T-cell (primary cell): ENCODE results near the gene ATF6B. TPM values are rescaled to one million over a fixed set of nuclear protein-coding genes. Genes with fewer than 3 reads are reported as not detected.

Experiments
- ATAC-seq, 4 experiments: fragments of 200-7000 bp in 3 of 4; fragments of 150-1000 bp in 1 of 4; cut with Tn5 transposase; replicated peaks in 1 of 4; 1 replicate in 3 of 4; 2 replicates in 1 of 4; pipeline ENCODE4 v1.10.0; 2021; ENCODE audit warnings: moderate library complexity in 3 of 4, mild to moderate bottlenecking in 2 of 4, moderate number of reproducible peaks in 1 of 4
- CTCF ChIA-PET, 2 donors: fragments of 300-600 bp; sonication (Branson Sonifier 250); formaldehyde crosslinking; loops; one replicate each; lab custom pipeline; 2022; ENCODE audit warnings: antibody characterized with exemption in 2 of 2; lab: Charles Lee
- POLR2A ChIA-PET, 2 donors: fragments of 300-600 bp; sonication (Branson Sonifier 250); formaldehyde crosslinking; loops; one replicate each; lab custom pipeline; 2022; ENCODE audit warnings: antibody characterized with exemption in 2 of 2; lab: Charles Lee
- DNase-seq, 35 experiments: peaks; one replicate each; pipeline versions ENCODE4 v3.0.0 to v3.0.0-alpha.2; 2013 to 2023
- H3K27ac ChIP-seq: one replicate; pipeline ENCODE4 v1.5.1; 2013; ENCODE audit warnings: low read length
- H3K27me3 ChIP-seq, 2 experiments: replicated peaks in 1 of 2; 1 replicate in 1 of 2; 2 replicates in 1 of 2; pipeline versions ENCODE4 v1.6.1 to v1.7.0; 2013; ENCODE audit warnings: low read length in 1 of 2, mixed read lengths in 1 of 2; ENCODE audit not compliant: control insufficient read depth in 2 of 2, insufficient read depth in 2 of 2; ENCODE audit errors: extremely low read depth in 1 of 2
- H3K36me3 ChIP-seq, 2 donors: 1 replicate in 1 of 2; 2 replicates in 1 of 2; pipeline versions ENCODE4 v1.6.1 to v1.7.0; 2013; ENCODE audit warnings: low read length in 1 of 2; ENCODE audit not compliant: control insufficient read depth in 2 of 2, insufficient read depth in 1 of 2; ENCODE audit errors: extremely low read depth in 1 of 2
- H3K4me1 ChIP-seq, 2 experiments: 1 replicate in 1 of 2; 2 replicates in 1 of 2; pipeline versions ENCODE4 v1.6.1 to v1.7.0; 2013; ENCODE audit warnings: low read length in 2 of 2, mixed read lengths in 1 of 2; ENCODE audit not compliant: insufficient read depth in 2 of 2, control insufficient read depth in 1 of 2; ENCODE audit errors: extremely low read depth in 1 of 2
- H3K4me3 ChIP-seq, 2 donors: 1 replicate in 1 of 2; 2 replicates in 1 of 2; pipeline versions ENCODE4 v1.5.1 to v1.7.0; 2013; ENCODE audit warnings: mild to moderate bottlenecking in 2 of 2, low read length in 1 of 2, moderate library complexity in 1 of 2; ENCODE audit not compliant: control insufficient read depth in 1 of 2; ENCODE audit errors: extremely low read depth in 1 of 2
- H3K9me3 ChIP-seq: 2 replicates; pipeline ENCODE4 v1.7.0; 2013
- H3K27ac Mint-ChIP-seq, 2 donors: one replicate each; pipeline ENCODE4 v1.8.0; 2020 to 2021; ENCODE audit warnings: mild to moderate bottlenecking in 2 of 2, mixed read lengths in 2 of 2
- H3K27me3 Mint-ChIP-seq, 2 donors: one replicate each; pipeline ENCODE4 v1.8.0; 2021 to 2022; ENCODE audit warnings: mixed read lengths in 2 of 2
- H3K36me3 Mint-ChIP-seq: one replicate; pipeline ENCODE4 v1.8.0; 2021; ENCODE audit warnings: mixed read lengths
- H3K4me1 Mint-ChIP-seq, 3 donors: one replicate each; pipeline ENCODE4 v1.8.0; 2020 to 2022; ENCODE audit warnings: mixed read lengths in 3 of 3, mild to moderate bottlenecking in 1 of 3
- H3K4me3 Mint-ChIP-seq, 3 donors: one replicate each; pipeline ENCODE4 v1.8.0; 2020 to 2022; ENCODE audit warnings: mild to moderate bottlenecking in 3 of 3, mixed read lengths in 3 of 3, moderate library complexity in 3 of 3
- H3K9me3 Mint-ChIP-seq, 3 donors: one replicate each; pipeline ENCODE4 v1.8.0; 2020 to 2022; ENCODE audit warnings: mixed read lengths in 3 of 3
- WGBS: methylation state at CpG from one replicate; pipeline ENCODE4 v1.1.5; 2013; ENCODE audit warnings: missing lambda C conversion rate; ENCODE audit not compliant: insufficient coverage; 5-methylcytosine and 5-hydroxymethylcytosine counted together
- total RNA-seq, 35 experiments: library from RNA in 6 of 35; stranded (reverse) in 6 of 35; fragments of 120-200 nt in 1 of 35; gene quantifications; one replicate each; pipeline versions ENCODE4 v1.2.1 to v1.2.4 and lab custom pipeline; 2013 to 2026

The ATF6B gene
- total RNA-seq, 5 donors from 2014 or later (not counting 1 experiment from before 2014, with no cell fraction given), result 106 to 151 (median 145) TPM

GRCh38 chr6:32133786-32134185, 5.7 kb upstream of the ATF6B start:
- ATAC-seq, result no peak
- no peak for DNase-seq
- Histone ChIP-seq H3K4me3 (no peak overlapping the region), H3K36me3 (peaks cover 0 to 1% of the 10 kb centered on the region in 2 donors), H3K9me3 (no peaks in the 10 kb centered on the region), H3K4me1 (peaks cover 6 to 19% of the 10 kb centered on the region in 2 experiments), H3K27ac (no peak overlapping the region), H3K27me3 (peaks cover 0 to 4% of the 10 kb centered on the region in 2 experiments)
- WGBS, result no CpG with 5 or more reads among the region's 4 CpGs
- no peaks in the 10 kb centered on the region for H3K27me3 Mint-ChIP-seq
- no peaks in the 10 kb centered on the region for H3K36me3 Mint-ChIP-seq
- no peak overlapping the region for H3K27ac Mint-ChIP-seq
- ChIA-PET POLR2A (no interaction called here), CTCF (no interaction called here)
- no peak overlapping the region for H3K4me3 Mint-ChIP-seq
- peaks cover 15 to 18% (median 16%) of the 10 kb centered on the region in 3 donors for H3K4me1 Mint-ChIP-seq
- no peaks in the 10 kb centered on the region for H3K9me3 Mint-ChIP-seq

- peaks cover 1 to 2% of the 10 kb centered on the region in 2 donors for H3K36me3 ChIP-seq
- H3K4me3 ChIP-seq, result no peak overlapping the region
- H3K27ac Mint-ChIP-seq, result no peak overlapping the region
- H3K9me3 Mint-ChIP-seq, result no peaks in the 10 kb centered on the region
- H3K4me1 ChIP-seq, result peaks cover 14 to 31% of the 10 kb centered on the region in 2 experiments
- H3K4me1 Mint-ChIP-seq, result peaks cover 31 to 34% (median 32%) of the 10 kb centered on the region in 3 donors
- peaks cover 2% of the 10 kb centered on the region for H3K36me3 Mint-ChIP-seq
- no peaks in the 10 kb centered on the region for H3K9me3 ChIP-seq
- ChIA-PET CTCF (interaction anchor here in 1 of 2 donors (0.7 kb wide), 1 partner anchor 12 kb away, joined by 3 read pairs; no protein-coding TSS in a partner anchor), POLR2A (no interaction called here)
- H3K4me3 Mint-ChIP-seq, result no peak overlapping the region
- DNase-seq, result no peak
- H3K27me3 ChIP-seq, result peaks cover 0 to 4% of the 10 kb centered on the region in 2 experiments
- H3K27me3 Mint-ChIP-seq, result no peaks in the 10 kb centered on the region
- H3K27ac ChIP-seq, result no peak overlapping the region
- no peak for ATAC-seq
Measured at GRCh38 chr6:32132110-32132509, 4.1 kb upstream of the ATF6B start.

- no peak overlapping the region for H3K27ac ChIP-seq
- H3K27ac Mint-ChIP-seq, result no peak overlapping the region
- 100% methylated on average over 2 of the region's 14 CpGs for WGBS
Measured at GRCh38 chr6:32131439-32131948, 3.4 kb upstream of the ATF6B start.

GRCh38 chr6:32129297-32130088, 1.4 kb upstream of the ATF6B start:
- CTCF ChIA-PET, result no interaction called here
- POLR2A ChIA-PET, result interaction anchor here (0.5 to 0.7 kb wide), 5 partner anchors 18 to 469 kb away, joined by 3 to 7 read pairs (median 3); partner anchors contain the start of gene C6orf47 (in 1 of the 2)

More at GRCh38 chr6:32131439-32131948, 3.4 kb upstream of the ATF6B start:
- CTCF ChIA-PET, result interaction anchor here in 1 of 2 donors (0.7 kb wide), 1 partner anchor 12 kb away, joined by 3 read pairs; no protein-coding TSS in a partner anchor
- H3K36me3 ChIP-seq, result peaks cover 2 to 5% of the 10 kb centered on the region in 2 donors
- H3K9me3 Mint-ChIP-seq, result no peaks in the 10 kb centered on the region
- peaks cover 37 to 40% (median 38%) of the 10 kb centered on the region in 3 donors for H3K4me1 Mint-ChIP-seq
- H3K27me3 Mint-ChIP-seq, result no peaks in the 10 kb centered on the region
- peaks cover 0 to 4% of the 10 kb centered on the region in 2 experiments for H3K27me3 ChIP-seq
- no peak overlapping the region for H3K4me3 ChIP-seq
- ATAC-seq (no peak), DNase-seq (no peak)
- H3K4me1 ChIP-seq, result peaks cover 15 to 37% of the 10 kb centered on the region in 2 experiments
- H3K4me3 Mint-ChIP-seq, result peak overlapping the region in 1 of 3 donors; percentile 23
- POLR2A ChIA-PET, result interaction anchor here in 1 of 2 donors (0.9 kb wide), 1 partner anchor 59 kb away, joined by 3 read pairs; the partner anchor contains the start of gene PBX2
- peaks cover 8% of the 10 kb centered on the region for H3K36me3 Mint-ChIP-seq
- no peaks in the 10 kb centered on the region for H3K9me3 ChIP-seq

GRCh38 chr6:32128751-32129296, 778 bp upstream of the ATF6B start:
- Histone ChIP-seq H3K27me3 (no peaks in the 10 kb centered on the region), H3K27ac (peak overlapping the region; percentile 42), H3K4me1 (peaks cover 15 to 48% of the 10 kb centered on the region in 2 experiments), H3K9me3 (no peaks in the 10 kb centered on the region), H3K36me3 (peaks cover 5 to 28% of the 10 kb centered on the region in 2 donors), H3K4me3 (peak overlapping the region in 1 of 2 donors; percentile 40)
- CTCF ChIA-PET, result interaction anchor here in 1 of 2 donors (0.5 to 1.3 kb wide), 2 partner anchors 48 to 630 kb away, joined by 3 read pairs; no protein-coding TSS in a partner anchor
- ATAC-seq, result no peak
- peaks cover 51 to 56% (median 55%) of the 10 kb centered on the region in 3 donors for H3K4me1 Mint-ChIP-seq
- peak overlapping the region; percentile 93 to 95 for H3K27ac Mint-ChIP-seq
- H3K9me3 Mint-ChIP-seq, result no peaks in the 10 kb centered on the region
- H3K27me3 Mint-ChIP-seq, result no peaks in the 10 kb centered on the region
- POLR2A ChIA-PET, result interaction anchor here (0.5 to 0.7 kb wide), 6 partner anchors 18 to 468 kb away, joined by 3 to 7 read pairs (median 6); partner anchors contain the start of gene C6orf47 (in 1 of the 2)
- 93% methylated on average over 13 of the region's 13 CpGs for WGBS
- peak overlapping the region; percentile 99 for H3K4me3 Mint-ChIP-seq
- peaks cover 23% of the 10 kb centered on the region for H3K36me3 Mint-ChIP-seq
- DNase-seq, result no peak

More at GRCh38 chr6:32129297-32130088, 1.4 kb upstream of the ATF6B start:
- ATAC-seq (peak in 1 of 4 experiments; percentile 14), DNase-seq (no peak)
- Mint-ChIP-seq H3K27me3 (no peaks in the 10 kb centered on the region), H3K9me3 (no peaks in the 10 kb centered on the region), H3K36me3 (peaks cover 17% of the 10 kb centered on the region), H3K27ac (peak overlapping the region; percentile 87 to 93), H3K4me1 (peaks cover 46 to 49% (median 49%) of the 10 kb centered on the region in 3 donors), H3K4me3 (peak overlapping the region; percentile 86 to 99 (median 88))
- WGBS, result 45% methylated on average over 15 of the region's 22 CpGs
- Histone ChIP-seq H3K36me3 (peaks cover 2 to 21% of the 10 kb centered on the region in 2 donors), H3K9me3 (no peaks in the 10 kb centered on the region), H3K27ac (peak overlapping the region; percentile 76), H3K4me3 (peak overlapping the region; percentile 82 to 84), H3K27me3 (no peaks in the 10 kb centered on the region), H3K4me1 (peaks cover 15 to 42% of the 10 kb centered on the region in 2 experiments)

GRCh38 chr6:32127409-32127716, 683 bp downstream of the ATF6B start:
- H3K36me3 ChIP-seq, result peaks cover 8 to 34% of the 10 kb centered on the region in 2 donors
- DNase-seq (no peak), ATAC-seq (no peak)
- Mint-ChIP-seq H3K9me3 (no peaks in the 10 kb centered on the region), H3K4me3 (peak overlapping the region; percentile 99), H3K36me3 (peaks cover 26% of the 10 kb centered on the region), H3K27ac (peak overlapping the region; percentile 93 to 95), H3K27me3 (no peaks in the 10 kb centered on the region), H3K4me1 (peaks cover 54 to 61% (median 57%) of the 10 kb centered on the region in 3 donors)
- peak overlapping the region; percentile 71 for H3K27ac ChIP-seq
- CTCF ChIA-PET, result interaction anchor here in 1 of 2 donors (1.0 to 1.5 kb wide), 2 partner anchors 68 to 711 kb away, joined by 3 to 5 read pairs; partner anchors contain the start of gene TAP2
- peak overlapping the region; percentile 91 to 99 for H3K4me3 ChIP-seq
- no peaks in the 10 kb centered on the region for H3K27me3 ChIP-seq
- H3K4me1 ChIP-seq, result peaks cover 15 to 51% of the 10 kb centered on the region in 2 experiments
- WGBS, result 8% methylated on average over 7 of the region's 9 CpGs
- no peaks in the 10 kb centered on the region for H3K9me3 ChIP-seq
- POLR2A ChIA-PET, result no interaction called here
